OCI-LY7 (cell line): ENCODE measurements around the gene ZNF277. TPM values are rescaled to one million over a fixed set of nuclear protein-coding genes. Genes with fewer than 3 reads are reported as not detected.

Source experiments
- BruUV-seq: library from RNA; stranded (reverse); fragments of 400-500 nt; replicated peaks from 2 replicates; lab custom pipeline; 2021; lab: Mats Ljungman, UMichigan
- CTCF ChIA-PET: fragments of 300-600 bp; sonication (Branson Sonifier 250); formaldehyde crosslinking; loops from one replicate; lab custom pipeline; 2022; ENCODE audit warnings: antibody characterized with exemption; ENCODE audit not compliant: unreplicated experiment; lab: Charles Lee
- POLR2A ChIA-PET: fragments of 300-600 bp; sonication (Branson Sonifier 250); formaldehyde crosslinking; loops from one replicate; lab custom pipeline; 2022; ENCODE audit warnings: antibody characterized with exemption; lab: Charles Lee
- DNase-seq: peaks from one replicate; pipeline ENCODE4 v3.0.0-alpha.2; 2015; ENCODE audit warnings: low spot score
- H2AFZ ChIP-seq: fragments of 200-600 bp; sonication (generic), shearing (Covaris generic); 2 replicates; pipeline ENCODE4 v1.6.1; 2014; ENCODE audit warnings: mild to moderate bottlenecking, antibody characterized with exemption, low read length, moderate library complexity
- H3K27ac ChIP-seq: fragments of 200-600 bp; sonication (generic); 2 replicates; pipeline ENCODE4 v1.5.1; 2014; ENCODE audit warnings: mixed run types, low read depth, mild to moderate bottlenecking, moderate library complexity, low read length, inconsistent platforms; ENCODE audit not compliant: poor library complexity, severe bottlenecking
- H3K36me3 ChIP-seq: fragments of 200-600 bp; sonication (generic); 2 replicates; pipeline ENCODE4 v1.6.1; 2014; ENCODE audit warnings: mild to moderate bottlenecking, antibody characterized with exemption, low read length, moderate library complexity, mixed read lengths; ENCODE audit not compliant: insufficient read depth
- H3K4me1 ChIP-seq: fragments of 200-600 bp; sonication (generic); 2 replicates; pipeline ENCODE4 v1.5.1; 2014; ENCODE audit warnings: mild to moderate bottlenecking, low read length; ENCODE audit not compliant: insufficient read depth, poor library complexity, severe bottlenecking
- H3K4me2 ChIP-seq: fragments of 200-600 bp; sonication (generic); 2 replicates; pipeline ENCODE4 v1.6.1; 2014; ENCODE audit warnings: mild to moderate bottlenecking, low read length
- H3K4me3 ChIP-seq: fragments of 200-600 bp; sonication (generic); 2 replicates; pipeline ENCODE4 v1.5.1; 2014; ENCODE audit warnings: mild to moderate bottlenecking, low read depth, low read length; ENCODE audit not compliant: poor library complexity, severe bottlenecking
- H3K79me2 ChIP-seq: fragments of 200-600 bp; sonication (generic); 2 replicates; pipeline ENCODE4 v1.6.1; 2016; ENCODE audit warnings: low read depth, mild to moderate bottlenecking, low read length, moderate library complexity, mixed read lengths; ENCODE audit not compliant: insufficient read depth
- H3K9me2 ChIP-seq: fragments of 200-600 bp; sonication (generic); 2 replicates; pipeline ENCODE4 v1.6.1; 2016; ENCODE audit warnings: mild to moderate bottlenecking, low read length, mixed read lengths; ENCODE audit not compliant: insufficient read depth
- H3K9me3 ChIP-seq: fragments of 200-600 bp; sonication (generic); 2 replicates; pipeline ENCODE4 v1.6.1; 2014; ENCODE audit warnings: mild to moderate bottlenecking, mixed run types, low read length, mixed read lengths
- H4K20me1 ChIP-seq: fragments of 200-600 bp; sonication (generic); 2 replicates; pipeline ENCODE4 v1.6.1; 2014; ENCODE audit warnings: mild to moderate bottlenecking, antibody characterized with exemption, low read length, moderate library complexity, mixed read lengths; ENCODE audit not compliant: insufficient read depth
- EZH2phosphoT487 ChIP-seq: fragments of 200-600 bp; sonication (generic); IDR thresholded peaks from 2 replicates; pipeline ENCODE4 v1.6.1; 2018; ENCODE audit warnings: low read depth, borderline replicate concordance, mild to moderate bottlenecking, mixed run types, antibody characterized with exemption, low read length, moderate library complexity, mixed read lengths
- intact Hi-C: fragments of 100-400 bp; cut with micrococcal nuclease; formaldehyde crosslinking; loops from one replicate; pipeline ENCODE4 v1.10.0; 2022; ENCODE audit not compliant: unreplicated experiment
- total RNA-seq, 2 experiments: library from RNA; depleted of rRNA in 1 of 2; stranded (reverse); fragments of >200 nt in 1 of 2; shearing (Covaris generic) in 1 of 2; gene quantifications; 2 replicates each; pipeline ENCODE4 v1.2.3, GENCODE V29; 2014 to 2022
- TF ChIP-seq, protein P1 (sequence below): fragments of 200-600 bp; sonication (generic); conservative IDR thresholded peaks from 2 replicates; pipeline ENCODE4 v1.5.1; 2014; ENCODE audit warnings: mild to moderate bottlenecking, antibody characterized with exemption, low read length, moderate library complexity, mixed read lengths

ZNF277 gene
- total RNA-seq, 2 experiments from 2014 or later = 18.1 to 20.5 TPM

DNA sequence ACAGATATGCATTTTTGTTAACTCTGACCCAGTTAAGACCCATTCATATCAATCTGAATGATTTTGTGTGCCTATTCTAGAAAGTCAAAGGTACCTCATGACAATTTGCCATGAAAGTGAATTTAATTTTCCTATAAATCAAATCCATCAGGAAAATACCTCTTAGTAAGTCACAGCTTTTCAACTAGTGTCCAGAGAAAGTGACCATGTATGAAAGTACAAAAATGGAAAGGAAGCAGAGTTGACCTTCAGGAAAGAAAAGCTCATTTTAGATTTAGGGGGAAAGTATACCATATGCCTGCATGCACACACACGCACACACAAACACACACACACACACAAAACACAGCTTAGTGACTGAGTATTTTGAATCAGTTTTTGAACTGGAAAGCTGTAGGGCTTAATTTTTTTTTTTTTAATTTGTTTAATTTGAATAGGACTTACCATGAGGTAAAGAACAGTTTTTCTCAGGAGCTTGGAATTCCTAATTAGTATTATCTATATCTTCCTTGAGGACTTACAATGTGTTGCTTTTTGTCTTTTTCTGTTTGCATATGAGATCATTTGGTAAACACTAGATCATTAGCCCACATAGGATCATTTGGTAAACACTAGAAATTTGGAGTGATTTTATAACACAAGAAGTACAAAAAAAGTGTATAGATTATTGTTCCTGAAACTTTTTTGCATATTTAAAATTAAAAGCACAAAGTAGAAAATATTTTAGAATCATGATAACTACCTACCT lies 61.6 kb downstream of the ZNF277 start:
- Histone ChIP-seq H3K27ac (no peak overlapping the region), H3K9me3 (no peaks in the 10 kb centered on the region), H3K36me3 (no peaks in the 10 kb centered on the region), H3K4me1 (no peaks in the 10 kb centered on the region), H2AFZ (no peak overlapping the region), H3K9me2 (no peaks in the 10 kb centered on the region), H3K4me2 (no peak overlapping the region), H3K4me3 (no peak overlapping the region), H4K20me1 (0 out of 2 replicates have a peak, but pooled peaks cover 3% of the 10 kb centered on the region), H3K79me2 (no peaks in the 10 kb centered on the region)
- intact Hi-C loops = no loop called here
- TF ChIP-seq EZH2phosphoT487 = no peak
- TF ChIP-seq, protein P1, sequence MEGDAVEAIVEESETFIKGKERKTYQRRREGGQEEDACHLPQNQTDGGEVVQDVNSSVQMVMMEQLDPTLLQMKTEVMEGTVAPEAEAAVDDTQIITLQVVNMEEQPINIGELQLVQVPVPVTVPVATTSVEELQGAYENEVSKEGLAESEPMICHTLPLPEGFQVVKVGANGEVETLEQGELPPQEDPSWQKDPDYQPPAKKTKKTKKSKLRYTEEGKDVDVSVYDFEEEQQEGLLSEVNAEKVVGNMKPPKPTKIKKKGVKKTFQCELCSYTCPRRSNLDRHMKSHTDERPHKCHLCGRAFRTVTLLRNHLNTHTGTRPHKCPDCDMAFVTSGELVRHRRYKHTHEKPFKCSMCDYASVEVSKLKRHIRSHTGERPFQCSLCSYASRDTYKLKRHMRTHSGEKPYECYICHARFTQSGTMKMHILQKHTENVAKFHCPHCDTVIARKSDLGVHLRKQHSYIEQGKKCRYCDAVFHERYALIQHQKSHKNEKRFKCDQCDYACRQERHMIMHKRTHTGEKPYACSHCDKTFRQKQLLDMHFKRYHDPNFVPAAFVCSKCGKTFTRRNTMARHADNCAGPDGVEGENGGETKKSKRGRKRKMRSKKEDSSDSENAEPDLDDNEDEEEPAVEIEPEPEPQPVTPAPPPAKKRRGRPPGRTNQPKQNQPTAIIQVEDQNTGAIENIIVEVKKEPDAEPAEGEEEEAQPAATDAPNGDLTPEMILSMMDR = no peak
- ChIA-PET POLR2A (interaction anchor here (0.6 to 1.6 kb wide), 3 partner anchors 14 to 38 kb away, joined by 3 to 4 read pairs (median 3); no protein-coding TSS in a partner anchor), CTCF (no interaction called here)
- DNase-seq = no peak
- BruUV-seq = no TSS peak

DNA sequence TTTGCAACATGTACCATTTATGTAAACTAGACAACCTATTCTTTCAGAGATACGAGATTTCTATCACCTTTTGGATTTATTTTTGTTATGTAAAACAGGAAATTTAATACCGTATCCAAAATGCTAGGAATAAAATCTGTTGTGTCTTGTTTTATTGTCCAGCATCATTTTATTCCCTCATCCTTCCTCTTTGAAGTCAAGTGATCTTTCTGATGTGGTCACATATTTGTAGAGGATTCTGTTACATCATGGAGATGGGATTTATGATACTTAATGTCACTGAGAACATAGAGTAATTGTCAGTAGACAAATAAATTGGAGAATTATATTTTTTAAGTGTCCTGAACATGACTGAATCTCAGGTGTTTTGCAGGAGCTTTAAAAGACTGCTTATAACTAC lies 64.7 kb downstream of the ZNF277 start:
- Histone ChIP-seq H3K9me3 (no peaks in the 10 kb centered on the region), H2AFZ (no peak overlapping the region), H3K27ac (no peak overlapping the region), H3K79me2 (no peaks in the 10 kb centered on the region), H4K20me1 (no peaks in the 10 kb centered on the region; the same call in 1 of the 2 replicates), H3K36me3 (no peaks in the 10 kb centered on the region), H3K4me1 (no peaks in the 10 kb centered on the region), H3K9me2 (no peaks in the 10 kb centered on the region), H3K4me3 (no peak overlapping the region), H3K4me2 (no peak overlapping the region)
- BruUV-seq = no TSS peak
- no peak for TF ChIP-seq EZH2phosphoT487
- TF ChIP-seq, protein P1 = no peak
- ChIA-PET CTCF (no interaction called here), POLR2A (no interaction called here)
- intact Hi-C loops = no loop called here
- DNase-seq = no peak

DNA sequence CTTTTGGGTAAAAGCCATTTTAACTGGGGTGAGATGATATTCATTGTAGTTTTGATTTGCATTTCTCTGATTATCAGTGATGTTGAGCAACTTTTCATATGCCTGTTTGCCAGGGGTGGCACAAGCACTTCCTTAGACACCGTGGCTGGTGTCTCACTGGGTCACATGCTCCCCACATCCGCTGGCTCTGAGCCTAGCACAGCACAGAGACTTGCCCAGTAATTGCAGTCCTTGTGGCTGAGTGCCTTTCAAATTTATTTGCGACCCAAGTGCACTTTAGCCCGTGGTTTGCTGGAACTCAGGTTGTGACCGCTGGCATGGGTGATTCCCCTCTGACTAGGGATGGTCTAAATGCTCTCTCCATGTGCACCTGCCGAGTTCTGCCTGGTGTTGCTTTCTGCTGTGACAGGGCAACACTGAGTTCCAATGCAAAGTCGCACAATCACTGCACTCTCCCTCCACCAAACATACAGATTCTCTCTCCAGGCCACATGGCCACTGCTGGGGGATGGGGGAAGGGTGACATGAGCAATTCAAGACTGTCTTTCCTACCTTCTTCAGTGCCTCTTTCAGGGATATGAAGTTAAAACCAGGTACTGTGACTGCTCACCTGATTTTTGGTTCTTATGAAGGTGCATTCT lies 66.5 kb downstream of the ZNF277 start:
- no peaks in the 10 kb centered on the region for H3K79me2 ChIP-seq
- intact Hi-C loops = no loop called here
- no peak for TF ChIP-seq EZH2phosphoT487
- TF ChIP-seq, protein P1 = no peak
- H3K27ac ChIP-seq = no peak overlapping the region
- H3K36me3 ChIP-seq = no peaks in the 10 kb centered on the region
- no peak overlapping the region for H3K4me2 ChIP-seq
- POLR2A ChIA-PET = no interaction called here
- BruUV-seq = no TSS peak
- no peaks in the 10 kb centered on the region for H3K9me3 ChIP-seq
- H4K20me1 ChIP-seq = no peaks in the 10 kb centered on the region; the same call in 1 of the 2 replicates
- CTCF ChIA-PET = no interaction called here
- no peaks in the 10 kb centered on the region for H3K4me1 ChIP-seq
- no peak overlapping the region for H2AFZ ChIP-seq
- no peak overlapping the region for H3K4me3 ChIP-seq
- no peaks in the 10 kb centered on the region for H3K9me2 ChIP-seq
- DNase-seq = no peak
